SIG-M5 (cell line): ENCODE measurements around the gene RAB21.
"Not testable (repeated sequence)": the region's sequence is repeated elsewhere in the genome, so short reads cannot be mapped to it uniquely, and the experiment has no call there.

Experiments used
- DNase-seq: peaks from one replicate; lab custom pipeline; 2025; lab: John Stamatoyannopoulos, UW

RAB21 gene

GRCh38 chr12:71752891-71753290 lies 1.8 kb upstream of the RAB21 start:
- DNase-seq, result no peak

- DNase-seq, result no peak
Observed at GRCh38 chr12:71755146-71755892, 656 bp downstream of the RAB21 start.

- no peak for DNase-seq
Observed at GRCh38 chr12:71756054-71756690, 1.5 kb downstream of the RAB21 start.

- no peak for DNase-seq
Observed at GRCh38 chr12:71759941-71760340, 5.3 kb downstream of the RAB21 start.

GRCh38 chr12:71760471-71760870 lies 5.8 kb downstream of the RAB21 start:
- no peak for DNase-seq

GRCh38 chr12:71761354-71761753 lies 6.7 kb downstream of the RAB21 start:
- DNase-seq, result not testable (repeated sequence)

GRCh38 chr12:71763677-71764379 lies 9.2 kb downstream of the RAB21 start:
- no peak for DNase-seq

GRCh38 chr12:71764587-71765321 lies 10.1 kb downstream of the RAB21 start:
- DNase-seq, result no peak

GRCh38 chr12:71766202-71766601 lies 11.5 kb downstream of the RAB21 start:
- no peak for DNase-seq

GRCh38 chr12:71767183-71767582 lies 12.5 kb downstream of the RAB21 start:
- no peak for DNase-seq

- DNase-seq, result no peak
Observed at GRCh38 chr12:71768900-71769299, 14.2 kb downstream of the RAB21 start.

- no peak for DNase-seq
Observed at GRCh38 chr12:71771069-71771468, 16.4 kb downstream of the RAB21 start.

- no peak for DNase-seq
Observed at GRCh38 chr12:71772735-71773134, 18.1 kb downstream of the RAB21 start.

GRCh38 chr12:71780237-71780822 lies 25.7 kb downstream of the RAB21 start:
- DNase-seq, result no peak

- DNase-seq, result no peak
Observed at GRCh38 chr12:71782017-71782416, 27.4 kb downstream of the RAB21 start.

- DNase-seq, result no peak
Observed at GRCh38 chr12:71786829-71787228, 32.2 kb downstream of the RAB21 start.

- DNase-seq, result peak; percentile 36
Observed at GRCh38 chr12:71787580-71787979, 32.9 kb downstream of the RAB21 start.

GRCh38 chr12:71790331-71790730 lies 35.7 kb downstream of the RAB21 start:
- no peak for DNase-seq

GRCh38 chr12:71791473-71792150 lies 36.9 kb downstream of the RAB21 start:
- DNase-seq, result no peak

- DNase-seq, result no peak
Observed at GRCh38 chr12:71792599-71792998, 37.9 kb downstream of the RAB21 start.

GRCh38 chr12:71795901-71796300 lies 41.2 kb downstream of the RAB21 start:
- no peak for DNase-seq
